Heart right ventricle (tissue), 16 donors: ENCODE measurements around the gene FAM229B. TPM values are rescaled to one million over a fixed set of nuclear protein-coding genes. Genes with fewer than 3 reads are reported as not detected.
A peak's percentile ranks its signal among the peaks of the same experiment; 100 is the strongest.

Experiments used
- ATAC-seq, 8 donors: fragments of 200-7000 bp; cut with Tn5 transposase; one replicate each; pipeline ENCODE4 v1.9.1; 2020; ENCODE audit warnings: mild to moderate bottlenecking in 8 of 8, moderate library complexity in 8 of 8, moderate number of reproducible peaks in 1 of 8
- DNase-seq, 2 donors: peaks; one replicate each; pipeline ENCODE4 v3.0.0-alpha.2; 2020
- H3K27ac ChIP-seq, 10 donors: fragments of 200-600 bp; sonication (generic) in 2 of 10; one replicate each; pipeline versions ENCODE4 v1.5.0 to v1.8.0; 2020 to 2022; ENCODE audit warnings: mild to moderate bottlenecking in 3 of 10
- H3K27me3 ChIP-seq, 7 donors: fragments of 200-600 bp; one replicate each; pipeline ENCODE4 v1.8.0; 2021 to 2022; ENCODE audit warnings: mild to moderate bottlenecking in 2 of 7
- H3K36me3 ChIP-seq, 9 donors: fragments of 200-600 bp; sonication (generic) in 1 of 9; one replicate each; pipeline versions ENCODE4 v1.5.0 to v1.8.0; 2020 to 2022; ENCODE audit warnings: mild to moderate bottlenecking in 2 of 9
- H3K4me1 ChIP-seq, 9 donors: fragments of 200-600 bp; sonication (generic) in 1 of 9; one replicate each; pipeline versions ENCODE4 v1.5.0 to v1.8.0; 2020 to 2022; ENCODE audit warnings: mild to moderate bottlenecking in 4 of 9
- H3K4me3 ChIP-seq, 10 donors: fragments of 200-600 bp; sonication (generic) in 2 of 10; one replicate each; pipeline versions ENCODE4 v1.5.0 to v1.8.0; 2020 to 2022; ENCODE audit warnings: mild to moderate bottlenecking in 7 of 10, moderate library complexity in 2 of 10
- H3K9me3 ChIP-seq, 11 donors: fragments of 200-600 bp in 10 of 11; sonication (generic) in 2 of 11; one replicate each; pipeline versions ENCODE4 v1.5.0 to v1.8.0; 2013 to 2022; ENCODE audit warnings: mild to moderate bottlenecking in 2 of 11, control low read depth in 1 of 11, moderate library complexity in 1 of 11
- WGBS, 2 donors: extraction: QIAGEN DNeasy Blood & Tissue Kit; methylation state at CpG; one replicate each; pipeline ENCODE4 v1.1.7; 2013; ENCODE audit warnings: inconsistent platforms in 1 of 2; 5-methylcytosine and 5-hydroxymethylcytosine counted together
- intact Hi-C, 10 donors: fragments of 100-400 bp; cut with DNase I; formaldehyde crosslinking; loops; one replicate each; pipeline versions ENCODE4 v1.11.1 to v1.14.2; 2022
- polyA plus RNA-seq, 2 donors: library from polyadenylated mRNA; stranded (reverse); fragments of 200-250 nt; gene quantifications; one replicate each; pipeline ENCODE4 v1.2.3, GENCODE V29; 2013
- total RNA-seq, 10 donors: library from RNA; stranded (reverse); fragmentation: NEBNext Ultra II Directional in 3 of 10; extraction: Animal tissue kit (Norgen Biotek cat#: 25700) in 3 of 10; gene quantifications; one replicate each; pipeline versions ENCODE4 v1.2.1 to v1.2.4, GENCODE V29; 2021 to 2023
- TF ChIP-seq, protein P1 (sequence below), 9 donors: fragments of 200-600 bp; sonication (generic) in 2 of 9; IDR thresholded peaks; one replicate each; pipeline versions ENCODE4 v1.5.0 to v1.8.0; 2021 to 2022; ENCODE audit warnings: antibody characterized with exemption in 9 of 9, mild to moderate bottlenecking in 5 of 9, moderate library complexity in 1 of 9
- donor health status: Arrhythmogenic right ventricular cardiomyopathy.
- donor health status: ischemic (EF 13 %, LVEDD 7.1; RV severe dilation, severe dysfunction).
- donor health status: healthy with polysubstance abuse.
- donor health status: DM: no; HTN: yes; CAD: no.
- donor health status: DM: no; HTN: no; CAD: no.
- donor health status: ischemic (EF 25% LVEDD 6.9; RV normal size, moderate dysfunction).
- donor health status: ischemic (EF 25% LVEDD 5.7; RV mildly dilated, moderate dysfunction).
- donor health status: healthy.
- donor health status: DM: yes; HTN: yes; CAD: no.
- donor health status: Ischemic cardiomyopathy.
- donor health status: ischemic (EF 35%, LVEDD 5.7; RV mildly dilated, moderate dysfunction).
- donor health status: nonischemic (EF 11% LVEDD 7.7; RV severe dilation, severe dysfunction).
- donor health status: DM: yes; HTN: yes; CAD: no.
- donor health status: PGD.
- donor health status: ischemic (EF 29% LVEDD 5.4; RV normal size, mild dysfunction).
- donor health status: nonischemic (EF 23%, LVEDD 6.1; RV moderate dilation, normal function).

Gene FAM229B
- total and polyA plus RNA-seq, 12 donors: 36.7 to 88.7 (median 59.8) TPM

DNA sequence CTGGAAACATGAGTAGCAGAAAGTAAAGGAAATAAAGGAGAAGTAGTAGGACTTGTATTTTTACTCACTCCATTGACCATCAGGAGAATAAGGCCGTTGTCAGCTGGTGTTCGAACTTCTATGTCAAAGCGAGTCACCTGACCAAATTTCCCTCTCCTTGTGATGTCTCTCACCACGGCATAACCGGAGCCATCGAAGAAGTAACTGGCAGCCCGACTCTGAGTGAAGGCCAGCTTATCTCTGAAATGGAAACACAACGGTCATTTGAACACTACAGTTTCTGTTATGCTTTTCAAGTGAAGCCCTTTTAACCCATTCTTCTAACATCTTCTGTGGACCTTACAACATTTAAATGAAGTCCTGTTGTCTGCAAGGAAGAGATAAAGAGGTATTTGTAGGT is 51.7 kb downstream of the FAM229B start:
- ATAC-seq: peak in 4 of 8 donors; percentile 48 to 62 (median 58)
- Histone ChIP-seq H3K9me3 (no peaks in the 10 kb centered on the region), H3K4me3 (no peak overlapping the region), H3K4me1 (peaks cover 0 to 7% (median 4%) of the 10 kb centered on the region in 9 donors), H3K36me3 (peaks cover 0 to 100% (median 90%) of the 10 kb centered on the region in 9 donors), H3K27ac (peak overlapping the region in 2 of 10 donors; percentile 1 to 36), H3K27me3 (no peaks in the 10 kb centered on the region)
- WGBS, 2 donors: 41 to 58% methylated on average over 8 of the region's 8 CpGs
- TF ChIP-seq, protein P1, sequence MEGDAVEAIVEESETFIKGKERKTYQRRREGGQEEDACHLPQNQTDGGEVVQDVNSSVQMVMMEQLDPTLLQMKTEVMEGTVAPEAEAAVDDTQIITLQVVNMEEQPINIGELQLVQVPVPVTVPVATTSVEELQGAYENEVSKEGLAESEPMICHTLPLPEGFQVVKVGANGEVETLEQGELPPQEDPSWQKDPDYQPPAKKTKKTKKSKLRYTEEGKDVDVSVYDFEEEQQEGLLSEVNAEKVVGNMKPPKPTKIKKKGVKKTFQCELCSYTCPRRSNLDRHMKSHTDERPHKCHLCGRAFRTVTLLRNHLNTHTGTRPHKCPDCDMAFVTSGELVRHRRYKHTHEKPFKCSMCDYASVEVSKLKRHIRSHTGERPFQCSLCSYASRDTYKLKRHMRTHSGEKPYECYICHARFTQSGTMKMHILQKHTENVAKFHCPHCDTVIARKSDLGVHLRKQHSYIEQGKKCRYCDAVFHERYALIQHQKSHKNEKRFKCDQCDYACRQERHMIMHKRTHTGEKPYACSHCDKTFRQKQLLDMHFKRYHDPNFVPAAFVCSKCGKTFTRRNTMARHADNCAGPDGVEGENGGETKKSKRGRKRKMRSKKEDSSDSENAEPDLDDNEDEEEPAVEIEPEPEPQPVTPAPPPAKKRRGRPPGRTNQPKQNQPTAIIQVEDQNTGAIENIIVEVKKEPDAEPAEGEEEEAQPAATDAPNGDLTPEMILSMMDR (IDR thresholded peaks at IDR 0.05): no peak
- no peak for DNase-seq
- intact Hi-C loops: loop anchor here in 1 of 10 donors (10.0 kb wide), 1 partner anchor 64 kb away; no protein-coding TSS in a partner anchor

- H3K9me3 ChIP-seq: no peaks in the 10 kb centered on the region
- DNase-seq (no peak), ATAC-seq (no peak)
- H3K27ac ChIP-seq: no peak overlapping the region
- 86 to 92% methylated on average over 2 of the region's 2 CpGs for WGBS, 2 donors
- TF ChIP-seq, protein P1 (IDR thresholded peaks at IDR 0.05): no peak
- peaks cover 0 to 100% (median 85%) of the 10 kb centered on the region in 9 donors for H3K36me3 ChIP-seq
- no peak overlapping the region for H3K4me3 ChIP-seq
- intact Hi-C loops: loop anchor here in 1 of 10 donors (5.0 kb wide), 1 partner anchor 69 kb away; no protein-coding TSS in a partner anchor
- peaks cover 0 to 7% (median 4%) of the 10 kb centered on the region in 9 donors for H3K4me1 ChIP-seq
- H3K27me3 ChIP-seq: no peaks in the 10 kb centered on the region
These were observed 54.3 kb downstream of the FAM229B start for GRCh38 chr6:112141707-112142106.

DNA sequence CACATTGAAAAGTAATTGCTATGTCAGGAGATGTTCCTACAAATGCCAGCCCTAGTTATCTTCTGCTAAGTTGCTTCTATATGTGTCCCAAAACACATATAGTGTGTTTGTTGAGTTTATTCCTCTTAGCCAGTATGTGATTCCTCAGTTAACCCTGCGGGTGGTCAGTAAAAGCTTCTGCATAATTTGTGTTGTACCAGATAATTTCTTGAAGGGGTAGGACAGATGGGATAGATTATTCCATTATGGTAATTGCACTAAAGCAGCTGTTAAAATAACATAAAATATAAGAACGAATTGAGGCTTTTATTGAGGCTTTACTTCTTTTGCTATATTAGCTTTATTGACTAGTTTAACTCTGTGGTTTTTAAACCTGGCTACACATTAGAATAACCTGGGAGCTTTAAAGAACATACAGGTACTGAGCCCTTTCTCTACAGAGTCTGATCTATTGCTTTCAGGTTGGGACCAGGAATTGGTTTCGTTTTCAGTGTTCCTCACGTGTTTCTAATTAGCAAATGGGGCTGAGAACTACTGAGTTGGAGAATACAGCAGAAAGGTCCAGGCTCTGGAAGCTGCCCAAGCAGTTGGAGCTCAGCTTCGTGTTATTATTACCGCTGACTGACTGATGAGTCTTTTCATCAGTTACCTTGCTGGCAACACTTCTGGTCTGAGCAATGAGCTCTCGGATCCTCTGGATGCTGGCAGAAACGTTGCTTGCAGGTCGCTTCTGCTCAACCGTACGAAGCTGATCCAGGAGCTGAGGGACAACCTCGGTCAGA is 56.9 kb downstream of the FAM229B start:
- WGBS, 2 donors: 89% methylated on average over 12 of the region's 12 CpGs
- intact Hi-C loops: loop anchor here in 1 of 10 donors (5.0 kb wide), 1 partner anchor 72 kb away; no protein-coding TSS in a partner anchor
- no peaks in the 10 kb centered on the region for H3K9me3 ChIP-seq
- no peaks in the 10 kb centered on the region for H3K27me3 ChIP-seq
- peaks cover 0 to 8% (median 2%) of the 10 kb centered on the region in 9 donors for H3K4me1 ChIP-seq
- ATAC-seq (no peak), DNase-seq (no peak)
- no peak overlapping the region for H3K27ac ChIP-seq
- H3K36me3 ChIP-seq: peaks cover 0 to 100% (median 75%) of the 10 kb centered on the region in 9 donors
- TF ChIP-seq, protein P1 (IDR thresholded peaks at IDR 0.05): no peak
- no peak overlapping the region for H3K4me3 ChIP-seq

GRCh38 chr6:112145080-112145573 is 57.7 kb downstream of the FAM229B start:
- intact Hi-C loops: loop anchor here in 1 of 10 donors (5.0 kb wide), 1 partner anchor 63 kb away; no protein-coding TSS in a partner anchor
- Histone ChIP-seq H3K4me3 (no peak overlapping the region), H3K36me3 (peaks cover 0 to 98% (median 67%) of the 10 kb centered on the region in 9 donors), H3K9me3 (no peaks in the 10 kb centered on the region), H3K27ac (no peak overlapping the region), H3K4me1 (peaks cover 0 to 11% (median 0%) of the 10 kb centered on the region in 9 donors), H3K27me3 (no peaks in the 10 kb centered on the region)
- DNase-seq (no peak), ATAC-seq (peak in 3 of 8 donors; percentile 12 to 50 (median 26))
- 83 to 88% methylated on average over 10 of the region's 10 CpGs for WGBS, 2 donors
- TF ChIP-seq, protein P1 (IDR thresholded peaks at IDR 0.05): no peak
